Ureter (tissue), 1 donor: ENCODE measurements around the gene OR5K2. TPM values are rescaled to one million over a fixed set of nuclear protein-coding genes. Genes with fewer than 3 reads are reported as not detected.

Experiments
- DNase-seq: peaks from one replicate; pipeline ENCODE4 v3.0.0-alpha.2; 2020; ENCODE audit warnings: low spot score
- total RNA-seq: library from RNA; stranded (reverse); gene quantifications from one replicate; pipeline ENCODE4 v1.2.4, GENCODE V29; 2023
- donor health status: DM: yes; HTN: yes; CAD: no.

Gene OR5K2
- total RNA-seq: not detected

DNA sequence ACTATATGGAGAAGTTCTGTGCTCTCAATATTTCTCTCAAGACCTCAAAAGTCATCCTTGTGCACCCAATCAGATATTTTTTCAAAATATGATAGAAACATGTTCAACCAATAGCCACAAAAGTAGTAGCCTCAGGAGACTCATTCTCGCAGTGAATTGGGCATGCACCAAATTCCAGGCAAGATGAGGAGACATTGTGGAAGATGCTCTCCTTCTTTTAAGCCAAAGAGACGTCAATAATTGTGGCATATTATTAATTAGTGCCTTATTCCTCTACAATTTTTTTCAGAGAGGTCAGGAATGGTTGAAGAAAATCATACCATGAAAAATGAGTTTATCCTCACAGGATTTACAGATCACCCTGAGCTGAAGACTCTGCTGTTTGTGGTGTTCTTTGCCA lies at the start of gene OR5K2:
Gene OR5K2, plus strand, starts transcription at position 301 of the 400 bp plus-strand sequence. Its CDS starts 0 bp downstream, at position 301.
- DNase-seq: no peak

DNA sequence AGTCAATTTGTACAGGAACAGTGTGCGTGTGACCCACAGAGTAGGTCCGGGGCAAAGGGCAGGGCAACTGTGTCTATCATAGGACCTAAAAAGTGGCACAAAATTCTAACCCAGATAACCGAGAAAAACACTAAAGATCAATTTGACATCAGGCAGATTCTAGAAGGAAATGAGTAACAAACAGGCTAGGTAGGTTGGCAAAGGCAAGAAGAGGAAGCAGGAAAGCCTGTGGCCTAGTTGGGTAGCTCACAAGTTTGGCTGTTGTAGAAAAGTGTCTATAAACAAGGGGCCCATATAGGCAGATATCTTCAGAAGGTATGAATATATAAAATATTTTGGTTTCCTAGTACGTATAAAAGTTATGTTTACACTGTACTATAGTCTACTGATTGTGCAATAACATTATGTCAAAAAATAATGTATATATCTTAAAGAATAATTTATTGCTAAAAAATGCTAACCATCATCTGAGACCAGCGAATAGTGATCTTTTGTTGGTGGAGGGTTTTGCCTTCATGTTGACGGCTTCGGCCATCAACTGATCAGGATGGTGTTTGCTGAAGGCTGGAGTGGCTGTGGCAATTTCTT lies 47.8 kb upstream of the OR5K2 start:
- no peak for DNase-seq

DNA sequence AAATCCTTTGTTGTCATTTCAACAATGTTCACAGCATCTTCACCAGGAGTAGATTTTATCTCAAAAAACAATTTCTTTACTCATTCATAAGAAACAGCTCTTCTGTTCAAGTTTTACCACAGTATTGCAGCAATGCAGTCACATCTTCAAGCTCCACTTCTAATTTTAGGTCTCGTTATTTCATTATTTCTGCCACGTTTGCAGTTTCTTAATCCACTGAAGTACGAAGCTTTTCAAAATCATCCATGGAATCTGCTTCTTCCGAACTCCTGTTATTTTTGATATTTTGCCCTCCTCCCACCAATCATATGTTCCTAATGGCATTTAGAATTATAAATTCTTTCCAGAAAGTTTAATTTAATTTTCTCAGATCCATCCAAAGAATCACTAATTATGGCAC lies 47.1 kb upstream of the OR5K2 start:
- DNase-seq: no peak

DNA sequence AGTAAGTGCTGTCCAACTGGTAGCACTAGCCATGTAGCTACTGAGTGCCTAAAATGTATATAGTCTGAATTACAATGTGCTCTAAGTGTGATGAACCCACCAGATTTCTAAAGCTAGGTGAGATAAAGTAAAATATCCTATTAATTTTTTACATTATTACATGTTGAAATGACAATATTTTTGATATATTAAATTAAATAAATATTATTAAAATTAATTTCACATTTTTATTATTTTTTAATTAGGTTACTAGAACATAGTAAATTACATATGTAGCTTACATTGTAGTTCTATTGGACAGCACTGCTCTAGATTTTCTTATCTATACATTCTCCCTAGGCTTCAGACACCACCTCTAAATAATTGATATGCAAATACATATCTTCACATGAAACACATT lies 43.7 kb upstream of the OR5K2 start:
- DNase-seq: no peak

DNA sequence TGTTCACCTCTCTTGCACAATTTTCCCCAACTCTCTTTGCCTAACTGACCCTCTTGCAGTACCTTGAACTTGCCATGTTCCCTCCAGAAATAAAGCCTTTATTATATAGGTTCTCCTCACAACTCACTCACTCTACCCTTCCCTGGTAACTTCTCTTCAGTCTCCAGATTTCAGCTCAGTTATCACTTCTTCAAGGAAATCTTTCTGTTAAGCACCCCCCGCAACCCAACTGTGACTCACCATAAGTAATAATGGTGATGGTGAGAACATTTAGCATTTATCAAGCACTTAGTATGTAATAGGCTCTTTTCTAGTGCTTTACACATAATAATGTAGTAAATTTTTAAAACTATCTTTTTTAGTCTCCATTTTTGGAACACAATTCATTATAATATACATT lies 42.6 kb upstream of the OR5K2 start:
- no peak for DNase-seq

DNA sequence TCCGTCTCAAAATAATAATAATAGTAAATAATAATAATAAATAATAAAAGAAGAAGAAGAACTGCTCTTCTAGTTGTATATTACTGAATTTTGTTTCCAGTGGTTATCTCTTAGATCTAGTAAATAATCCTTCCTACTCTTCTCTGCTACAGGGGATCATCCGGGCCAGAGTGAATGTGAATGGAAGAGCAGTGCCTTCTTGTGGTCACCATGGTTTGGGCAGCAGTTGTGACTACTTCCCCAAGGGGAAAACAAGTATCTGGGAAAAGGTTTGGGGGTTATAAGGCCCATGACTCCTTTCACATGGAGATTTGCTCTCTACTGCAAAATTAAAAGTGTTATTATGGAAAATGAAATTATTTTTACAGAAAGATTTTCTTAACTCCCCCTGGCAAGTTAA lies 39.9 kb upstream of the OR5K2 start:
- no peak for DNase-seq

DNA sequence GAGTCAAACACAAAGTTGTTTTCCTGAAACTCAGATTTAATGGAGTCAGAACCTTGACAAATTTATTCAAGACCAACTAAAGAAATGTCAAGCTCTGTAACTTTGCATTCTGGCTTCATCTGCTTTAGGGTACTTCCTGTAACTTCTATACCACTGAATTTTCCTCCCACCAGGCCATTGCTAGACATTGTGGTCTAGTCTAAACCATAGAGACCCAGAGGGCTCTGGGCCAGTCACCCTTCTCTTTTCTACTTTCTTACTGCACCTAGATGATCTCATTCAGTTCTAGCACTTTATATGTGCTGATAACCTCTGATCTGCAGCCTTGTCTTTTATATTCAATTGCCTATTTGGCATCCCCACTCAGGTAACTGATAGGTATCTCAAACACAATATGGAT lies 37.3 kb upstream of the OR5K2 start:
- DNase-seq: no peak

DNA sequence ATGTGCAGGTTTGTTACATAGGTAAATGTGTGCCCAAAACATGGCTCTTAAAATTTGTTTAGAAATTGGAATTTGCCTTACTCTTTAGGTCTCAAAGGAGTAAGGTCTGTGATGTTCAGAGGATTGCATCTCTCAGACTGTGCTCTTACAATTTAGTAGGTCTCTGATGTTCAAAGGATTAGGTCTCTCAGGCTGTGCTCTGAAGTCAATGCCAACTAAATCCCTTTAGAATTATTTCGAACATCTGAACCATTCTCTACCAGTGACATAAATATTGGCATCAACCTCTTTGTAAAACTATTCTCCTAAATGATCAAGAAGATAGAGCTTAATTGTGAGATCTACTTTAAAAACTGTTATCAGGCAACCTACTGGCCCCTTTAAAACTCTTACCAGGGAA lies 34.6 kb upstream of the OR5K2 start, which contains the start of gene OR5K1:
Gene OR5K1, plus strand, starts transcription at position 301 of the 400 bp plus-strand sequence. CDS start 6,376 bp downstream, outside the sequence.
- DNase-seq: no peak

DNA sequence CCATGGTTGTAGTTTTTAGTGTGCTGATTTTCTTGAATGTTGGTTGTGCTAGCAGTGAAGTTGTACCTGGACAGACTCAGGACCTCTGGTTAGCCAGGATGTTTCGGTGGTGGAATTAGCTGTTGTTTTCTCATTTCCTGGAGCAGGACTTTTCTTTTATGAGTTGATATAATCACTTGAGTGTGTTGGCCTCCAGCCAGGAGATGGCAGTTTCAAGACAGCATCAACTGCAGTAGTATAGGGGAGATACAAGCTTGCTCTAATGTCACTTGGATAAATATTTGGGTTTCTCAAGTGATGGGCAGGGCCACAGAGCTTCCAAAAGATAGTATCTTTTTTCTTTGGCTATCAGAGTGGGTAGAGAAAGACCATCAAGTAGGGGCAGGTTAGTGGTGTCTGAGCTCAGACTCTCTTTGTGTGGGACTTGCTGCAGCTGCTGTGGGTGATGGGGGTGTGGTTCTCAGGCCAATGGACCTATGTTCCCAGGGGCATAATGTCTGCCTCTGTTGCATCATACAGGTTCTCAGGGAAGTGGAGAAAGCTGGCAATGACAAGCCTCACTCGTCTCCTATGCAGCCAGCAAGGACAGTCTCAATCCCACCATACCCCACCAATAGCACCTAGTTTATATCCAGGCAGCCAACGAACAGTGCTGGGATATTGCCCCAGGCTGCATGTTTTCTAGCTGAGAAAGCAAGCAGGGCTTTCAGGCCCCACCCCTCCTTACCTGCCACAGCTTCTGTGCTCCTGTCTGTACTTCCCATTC lies 14.6 kb upstream of the OR5K2 start:
- no peak for DNase-seq

DNA sequence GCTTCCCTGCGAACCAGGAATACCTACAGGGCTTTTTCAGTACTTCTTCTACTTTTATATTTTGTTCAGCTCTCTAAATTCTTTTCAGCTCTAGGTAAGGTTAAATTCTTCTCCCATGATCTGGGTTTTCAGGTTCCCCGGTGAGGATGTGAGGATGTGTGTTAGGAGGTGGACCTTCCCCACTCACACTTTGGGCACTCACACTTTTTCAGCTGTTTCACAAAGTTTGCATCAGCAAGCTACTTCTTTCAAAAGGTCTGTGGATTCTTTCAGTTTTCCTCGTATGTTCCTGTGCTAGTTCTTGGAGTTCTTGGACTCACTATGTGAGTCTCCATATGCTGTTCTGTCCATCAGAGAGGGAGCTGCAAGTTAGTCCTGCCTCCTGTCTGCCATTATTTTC lies 13.9 kb upstream of the OR5K2 start:
- DNase-seq: no peak

DNA sequence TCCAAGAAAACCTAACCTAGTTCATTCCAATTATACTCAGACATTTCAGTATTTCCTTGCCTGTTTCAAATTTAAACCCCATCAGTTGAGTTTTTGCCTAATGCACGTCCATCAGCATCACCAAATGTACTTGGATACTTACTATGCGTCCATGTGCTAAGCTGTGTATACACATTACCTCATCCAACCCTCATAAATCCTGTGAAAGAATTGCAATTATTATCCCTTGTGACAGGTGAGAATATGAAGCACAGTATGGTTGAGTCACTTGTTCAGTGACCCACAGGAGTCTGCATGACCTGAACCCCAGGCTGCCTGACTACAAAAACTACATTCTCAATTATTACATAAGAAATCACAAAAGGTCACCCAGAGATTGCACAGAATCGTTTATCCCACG lies 2.5 kb downstream of the OR5K2 start:
- no peak for DNase-seq

DNA sequence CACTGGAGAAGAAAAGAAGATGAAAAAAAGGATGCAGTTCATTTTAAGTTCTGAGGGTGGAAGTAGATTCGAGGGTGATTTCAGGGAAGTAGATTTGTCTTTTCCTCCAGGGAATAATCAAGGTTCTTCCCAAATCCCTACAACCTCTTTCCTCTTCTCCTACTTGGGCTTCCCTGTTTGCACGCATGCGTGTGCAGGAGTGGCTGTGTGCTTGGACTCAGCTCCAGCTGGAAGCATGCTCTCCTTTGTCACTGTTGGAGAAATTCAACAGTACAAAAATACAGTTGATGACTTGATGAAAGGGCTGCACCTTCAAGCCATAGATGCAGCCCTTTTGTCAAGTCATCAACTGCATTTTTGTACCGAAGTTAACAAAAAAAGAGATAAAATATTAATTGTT lies 3.8 kb downstream of the OR5K2 start:
- no peak for DNase-seq

DNA sequence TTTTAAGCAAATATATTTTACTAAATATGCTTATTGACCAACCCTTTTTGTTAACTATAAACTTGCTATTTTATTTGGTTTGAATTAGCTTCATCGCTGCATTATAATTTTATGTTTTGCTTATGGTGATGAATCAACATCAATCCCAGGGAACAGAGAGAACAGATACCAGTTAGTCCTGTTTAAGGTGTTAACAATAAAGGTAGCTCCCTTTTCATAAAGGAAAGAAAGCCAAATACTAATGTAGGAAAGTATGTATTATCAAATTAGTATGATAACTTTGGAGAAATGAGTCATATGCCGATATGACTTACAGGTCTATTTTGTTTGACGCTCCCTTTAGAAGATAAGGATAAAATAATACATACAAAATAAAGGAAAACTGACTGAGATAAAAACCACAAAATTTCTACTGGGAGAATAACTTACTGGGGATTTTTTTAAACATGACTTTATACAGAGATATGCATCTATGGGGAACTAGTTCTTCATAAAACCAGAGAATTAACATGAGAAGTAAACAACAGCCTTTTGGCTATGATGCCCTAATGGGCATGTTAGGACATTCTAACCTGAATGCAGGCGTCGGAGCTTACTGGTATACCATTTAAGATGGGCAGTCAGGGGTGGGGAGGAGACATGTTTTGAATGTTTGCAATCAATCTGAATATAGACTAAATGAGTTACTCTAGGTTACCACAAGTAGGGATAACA lies 4.5 kb downstream of the OR5K2 start:
- no peak for DNase-seq

DNA sequence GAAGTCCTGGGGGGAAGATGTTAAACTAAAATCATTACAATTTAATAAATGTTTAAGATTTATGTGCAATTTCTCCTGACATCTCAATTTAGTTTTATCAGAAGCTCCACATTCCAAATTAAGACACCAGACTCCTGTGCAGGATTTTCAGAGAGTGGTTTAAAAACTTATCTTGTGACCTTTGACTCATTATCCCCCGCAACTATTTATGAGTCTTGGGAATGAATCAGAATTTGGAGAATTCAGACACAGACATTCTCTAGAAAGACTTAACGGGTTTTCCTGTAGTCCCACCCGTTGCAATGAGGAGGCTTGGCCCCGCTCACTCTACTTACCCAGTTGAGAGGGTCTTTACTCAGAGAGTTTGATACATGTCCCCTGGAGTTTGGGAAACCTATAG lies 7.1 kb downstream of the OR5K2 start:
- no peak for DNase-seq

DNA sequence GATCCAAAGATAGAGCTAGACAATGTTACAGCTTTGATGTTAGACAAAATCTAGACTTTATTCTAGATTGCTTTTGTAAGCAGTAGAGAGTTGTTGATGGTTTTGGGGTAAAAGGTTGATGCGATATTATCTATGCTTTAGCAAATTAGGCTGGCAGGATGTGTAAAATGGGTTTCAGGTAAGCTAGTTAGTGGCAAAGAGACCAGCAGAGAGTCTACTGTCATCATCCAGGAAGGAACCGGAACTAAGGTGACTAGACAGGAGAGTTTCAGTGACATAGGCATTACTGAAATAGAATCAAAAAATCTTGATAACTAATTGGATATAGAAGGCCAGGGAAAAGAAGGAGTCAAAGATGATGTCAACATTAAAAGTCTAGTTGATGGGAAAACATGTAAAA lies 11.1 kb downstream of the OR5K2 start:
- no peak for DNase-seq

DNA sequence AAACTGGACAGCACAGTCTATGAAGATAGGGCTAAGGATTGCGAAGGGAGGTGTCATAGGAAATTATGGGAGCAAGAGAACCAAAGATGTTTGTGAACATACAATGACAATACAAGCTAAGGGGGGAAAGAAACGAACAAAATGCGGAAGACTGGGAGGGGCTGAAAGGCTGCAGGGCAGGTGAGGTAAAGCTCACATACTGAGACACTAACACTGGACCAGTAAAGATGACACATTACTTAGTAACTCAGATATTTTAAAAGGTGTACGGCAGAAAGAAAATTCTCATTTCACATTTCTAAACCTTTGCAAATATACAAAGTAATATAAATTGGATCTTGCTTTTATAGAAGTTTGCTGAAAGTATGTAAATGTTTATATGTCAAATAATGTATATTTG lies 15.1 kb downstream of the OR5K2 start:
- no peak for DNase-seq

DNA sequence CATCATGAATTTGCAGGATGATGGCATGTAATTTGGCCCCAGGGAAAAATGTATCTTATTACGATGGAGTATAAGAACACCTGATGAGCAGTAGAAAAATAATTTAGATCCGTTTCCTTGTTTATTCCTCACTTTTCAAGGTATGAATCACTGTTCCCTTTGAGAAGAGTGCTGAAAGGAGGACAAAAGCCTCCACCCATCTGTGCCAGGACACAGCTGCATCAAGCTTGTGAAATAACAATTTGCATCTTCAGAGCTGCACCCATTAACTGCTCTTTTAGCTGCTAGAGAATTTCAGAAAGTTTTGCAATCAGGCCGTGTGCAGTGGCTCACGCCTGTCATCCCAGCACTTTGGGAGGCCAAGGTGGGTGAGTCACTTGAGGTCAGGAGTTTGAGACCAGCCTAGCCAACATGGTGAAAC lies 15.6 kb downstream of the OR5K2 start:
- no peak for DNase-seq

DNA sequence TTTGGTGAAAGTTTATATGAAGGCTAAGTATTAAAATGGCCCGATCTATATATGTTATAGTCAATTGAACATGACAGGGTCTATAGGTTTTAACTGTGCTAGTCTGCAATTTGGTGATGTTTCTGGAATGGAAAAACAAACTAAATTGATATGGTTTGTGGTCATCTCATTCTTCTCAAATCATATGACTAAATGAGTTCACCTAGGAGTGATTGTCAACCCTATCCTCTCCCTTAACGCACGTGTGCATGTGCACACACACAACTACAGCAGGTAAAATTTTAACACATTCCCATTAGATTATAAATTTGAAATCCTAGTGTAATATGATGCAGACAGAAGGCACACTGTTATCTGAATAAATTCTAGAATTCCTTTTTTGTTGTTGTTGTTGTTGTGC lies 16.3 kb downstream of the OR5K2 start:
- DNase-seq: no peak

DNA sequence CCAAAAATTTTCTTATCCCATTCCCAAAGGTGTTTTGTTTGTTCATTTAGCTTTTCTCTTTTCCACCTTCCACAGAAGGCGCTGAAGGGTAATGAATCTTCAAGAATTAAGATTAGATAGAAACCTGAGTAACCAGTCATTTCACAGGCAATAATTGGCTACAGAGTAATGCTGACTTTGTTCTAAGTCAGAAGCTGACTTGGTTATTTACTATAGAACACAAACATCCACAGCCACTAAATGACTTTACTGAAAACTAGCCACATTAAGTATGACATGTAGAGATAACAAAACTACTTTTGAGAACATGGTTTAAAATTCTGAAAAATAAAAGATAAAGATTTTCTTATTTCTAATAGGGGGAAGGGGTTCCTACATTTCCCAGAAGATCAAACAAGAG lies 17.5 kb downstream of the OR5K2 start:
- no peak for DNase-seq

DNA sequence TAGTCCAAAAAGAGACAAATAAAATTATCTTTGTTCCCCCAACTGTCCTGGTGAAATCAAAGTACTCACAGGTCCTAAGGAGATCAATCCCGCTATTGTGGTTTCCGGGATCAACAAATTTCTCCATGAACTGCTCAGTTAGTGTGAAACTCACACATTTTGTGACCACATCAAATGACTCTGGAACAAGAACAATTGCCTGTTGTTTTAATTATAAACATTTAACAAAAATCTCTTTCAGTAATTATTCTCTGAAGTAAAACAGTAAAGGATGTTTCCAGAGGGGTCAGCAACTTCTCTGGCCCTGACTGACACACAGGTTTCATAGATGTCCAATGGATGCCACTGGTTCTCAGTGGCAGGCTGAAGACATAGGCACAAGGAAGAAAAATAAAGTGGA lies 21.3 kb downstream of the OR5K2 start:
- no peak for DNase-seq

DNA sequence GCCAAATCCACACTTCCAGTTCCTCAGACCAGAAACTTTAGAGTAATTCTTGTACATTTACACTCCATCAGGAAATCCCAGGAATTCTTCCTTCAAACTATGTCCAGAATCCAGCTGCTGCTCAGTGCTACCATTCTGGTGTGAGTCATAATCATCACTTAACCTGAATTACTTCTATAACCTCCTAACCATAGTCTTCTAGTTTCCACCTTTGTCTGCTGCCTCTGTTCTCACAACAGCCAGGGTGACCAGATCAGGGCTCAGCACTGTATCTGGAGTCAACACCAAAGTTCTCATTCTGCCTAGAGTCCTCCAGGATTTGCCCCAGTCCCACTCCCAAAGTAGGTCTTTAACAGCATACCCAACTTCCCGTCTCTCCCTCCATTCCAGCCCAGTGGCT lies 21.9 kb downstream of the OR5K2 start:
- no peak for DNase-seq

DNA sequence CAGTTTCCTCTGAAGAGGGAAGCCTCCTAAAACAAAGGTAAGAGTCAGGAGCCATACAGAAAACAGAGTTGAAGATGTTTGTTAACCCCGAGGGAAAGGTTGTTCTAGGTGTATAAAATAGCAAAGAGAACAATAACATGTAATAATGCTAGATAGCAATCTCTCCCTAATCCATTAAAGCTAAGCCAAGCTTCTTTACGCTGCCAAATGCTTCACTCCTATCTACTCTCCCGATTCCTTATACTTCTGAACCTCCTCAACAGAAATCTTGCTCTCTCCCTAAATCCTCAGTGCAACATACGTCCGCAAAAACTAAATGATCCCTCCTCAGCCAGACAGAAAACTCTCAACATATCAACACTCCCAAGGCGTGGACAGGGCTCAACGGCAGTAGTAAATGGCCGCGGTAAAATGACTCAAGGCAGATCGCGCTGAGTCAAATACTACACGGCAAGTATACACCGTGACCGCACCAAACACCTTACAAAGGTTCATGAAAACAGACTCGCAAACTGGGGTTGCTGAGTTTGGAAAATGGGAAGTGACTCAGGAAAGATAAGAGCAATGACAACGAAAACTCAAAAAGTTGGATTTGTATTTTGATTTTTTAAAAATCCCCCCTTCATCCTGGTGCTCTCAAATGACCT lies 24.5 kb downstream of the OR5K2 start:
- peak; percentile 58 for DNase-seq
